Measurements from ENCODE around the gene GDPD1. TPM values are rescaled to one million over a fixed set of nuclear protein-coding genes. Genes with fewer than 3 reads are reported as not detected.

Gene GDPD1
- total RNA-seq, 2 donors from 2014 or later: 23.2 to 42.1 TPM

DNA sequence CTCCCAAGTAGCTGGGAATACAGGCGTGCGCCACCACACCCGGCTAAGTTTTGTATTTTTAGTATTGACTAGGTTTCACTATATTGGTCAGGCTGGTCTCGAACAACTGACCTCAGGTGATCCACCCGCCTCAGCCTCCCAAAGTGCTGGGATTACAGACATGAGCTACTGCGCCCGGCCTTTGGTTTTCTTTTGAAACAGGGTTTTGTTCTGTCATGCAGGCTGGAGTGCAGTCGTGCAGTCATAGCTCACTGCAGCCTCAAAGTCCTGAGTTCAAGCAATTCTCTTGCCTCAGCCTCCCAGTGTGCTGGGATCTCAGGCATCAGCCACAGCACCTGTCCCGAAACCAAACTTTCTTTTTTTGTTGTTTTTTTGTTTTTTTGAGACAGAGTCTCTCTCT is 39.7 kb upstream of the GDPD1 start:
- H3K36me3 Mint-ChIP-seq (ENCODE audit: low read depth): peaks cover 41% of the 10 kb centered on the region
- H3K4me1 Mint-ChIP-seq: no peaks in the 10 kb centered on the region
- Histone ChIP-seq H3K36me3 (ENCODE audit: control insufficient read depth, insufficient read depth, low read length) (peaks cover 8% of the 10 kb centered on the region), H3K27me3 (ENCODE audit: control insufficient read depth, insufficient read depth, low read length, poor library complexity, severe bottlenecking) (no peaks in the 10 kb centered on the region), H3K9me3 (ENCODE audit: control insufficient read depth, low read length) (no peaks in the 10 kb centered on the region), H3K4me3 (ENCODE audit: low read length) (no peak overlapping the region), H3K4me1 (ENCODE audit: control insufficient read depth, insufficient read depth, low read length) (no peaks in the 10 kb centered on the region), H3K27ac (ENCODE audit: low read depth, low read length) (no peak overlapping the region), H3K9ac (ENCODE audit: extremely low read depth, low read length, poor library complexity, severe bottlenecking) (no peak overlapping the region)
- H3K27ac Mint-ChIP-seq: no peak overlapping the region
- no peak overlapping the region for H3K4me3 Mint-ChIP-seq
- H3K27me3 Mint-ChIP-seq (ENCODE audit: insufficient read depth): no peaks in the 10 kb centered on the region
- TF ChIP-seq, protein P1, sequence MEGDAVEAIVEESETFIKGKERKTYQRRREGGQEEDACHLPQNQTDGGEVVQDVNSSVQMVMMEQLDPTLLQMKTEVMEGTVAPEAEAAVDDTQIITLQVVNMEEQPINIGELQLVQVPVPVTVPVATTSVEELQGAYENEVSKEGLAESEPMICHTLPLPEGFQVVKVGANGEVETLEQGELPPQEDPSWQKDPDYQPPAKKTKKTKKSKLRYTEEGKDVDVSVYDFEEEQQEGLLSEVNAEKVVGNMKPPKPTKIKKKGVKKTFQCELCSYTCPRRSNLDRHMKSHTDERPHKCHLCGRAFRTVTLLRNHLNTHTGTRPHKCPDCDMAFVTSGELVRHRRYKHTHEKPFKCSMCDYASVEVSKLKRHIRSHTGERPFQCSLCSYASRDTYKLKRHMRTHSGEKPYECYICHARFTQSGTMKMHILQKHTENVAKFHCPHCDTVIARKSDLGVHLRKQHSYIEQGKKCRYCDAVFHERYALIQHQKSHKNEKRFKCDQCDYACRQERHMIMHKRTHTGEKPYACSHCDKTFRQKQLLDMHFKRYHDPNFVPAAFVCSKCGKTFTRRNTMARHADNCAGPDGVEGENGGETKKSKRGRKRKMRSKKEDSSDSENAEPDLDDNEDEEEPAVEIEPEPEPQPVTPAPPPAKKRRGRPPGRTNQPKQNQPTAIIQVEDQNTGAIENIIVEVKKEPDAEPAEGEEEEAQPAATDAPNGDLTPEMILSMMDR (conservative IDR thresholded peaks at IDR 0.05): no peak
- no peaks in the 10 kb centered on the region for H3K9me3 Mint-ChIP-seq
- no peak for DNase-seq
- WGBS, 2 experiments (ENCODE audit: insufficient coverage in 1 of 2, insufficient read length in 1 of 2): 92 to 97% methylated on average over 7 to 9 of the region's 9 CpGs

DNA sequence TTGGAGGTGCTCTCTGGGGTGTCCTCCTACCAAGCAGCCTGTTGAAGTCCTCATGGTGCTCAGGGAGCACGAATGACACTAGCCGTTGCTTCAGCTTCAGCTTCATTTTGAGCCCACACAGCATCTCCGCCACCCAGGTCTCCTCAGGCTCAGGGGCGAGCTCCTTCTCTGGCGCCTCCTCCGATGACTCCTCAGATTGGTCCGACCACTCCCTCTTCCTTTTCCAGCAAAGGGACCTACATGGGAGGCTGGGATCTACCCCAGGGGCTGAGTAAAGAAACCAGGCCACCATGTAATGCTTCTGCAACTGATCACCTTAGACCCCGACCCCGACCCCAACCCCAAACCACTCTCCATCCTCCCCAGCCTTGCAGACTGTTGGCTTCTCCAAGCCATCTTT is 38.8 kb upstream of the GDPD1 start:
- no peak for DNase-seq
- 89 to 93% methylated on average over 8 to 9 of the region's 9 CpGs for WGBS, 2 experiments (ENCODE audit: insufficient coverage in 1 of 2, insufficient read length in 1 of 2)
- Histone ChIP-seq H3K27ac (ENCODE audit: low read depth, low read length) (no peak overlapping the region), H3K27me3 (ENCODE audit: control insufficient read depth, insufficient read depth, low read length, poor library complexity, severe bottlenecking) (no peaks in the 10 kb centered on the region), H3K4me3 (ENCODE audit: low read length) (no peak overlapping the region), H3K9me3 (ENCODE audit: control insufficient read depth, low read length) (no peaks in the 10 kb centered on the region), H3K9ac (ENCODE audit: extremely low read depth, low read length, poor library complexity, severe bottlenecking) (no peak overlapping the region), H3K4me1 (ENCODE audit: control insufficient read depth, insufficient read depth, low read length) (no peaks in the 10 kb centered on the region), H3K36me3 (ENCODE audit: control insufficient read depth, insufficient read depth, low read length) (peaks cover 15% of the 10 kb centered on the region)
- H3K9me3 Mint-ChIP-seq: no peaks in the 10 kb centered on the region
- no peaks in the 10 kb centered on the region for H3K4me1 Mint-ChIP-seq
- H3K27me3 Mint-ChIP-seq (ENCODE audit: insufficient read depth): no peaks in the 10 kb centered on the region
- H3K36me3 Mint-ChIP-seq (ENCODE audit: low read depth): peaks cover 40% of the 10 kb centered on the region
- TF ChIP-seq, protein P1 (conservative IDR thresholded peaks at IDR 0.05): no peak
- no peak overlapping the region for H3K4me3 Mint-ChIP-seq
- no peak overlapping the region for H3K27ac Mint-ChIP-seq

DNA sequence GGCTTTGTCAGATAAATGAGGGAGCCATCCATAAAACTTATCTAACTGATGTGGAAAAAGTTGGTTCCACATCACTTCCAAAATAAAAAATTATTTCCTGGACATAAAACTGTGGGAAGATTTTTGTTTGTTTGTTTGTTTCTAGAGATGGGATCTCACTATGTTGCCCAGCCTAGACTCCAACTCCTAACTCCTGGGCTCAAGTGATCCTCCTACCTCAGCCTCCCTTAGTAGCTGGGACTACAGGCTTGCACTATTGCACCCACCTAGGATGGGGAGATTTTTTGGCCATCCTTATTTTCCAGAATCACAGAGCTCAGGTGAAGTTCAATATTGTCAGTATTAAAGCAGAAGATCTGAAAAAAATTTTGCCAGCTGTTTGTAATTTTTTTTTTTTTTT is 34.3 kb upstream of the GDPD1 start:
- Histone ChIP-seq H3K9ac (ENCODE audit: extremely low read depth, low read length, poor library complexity, severe bottlenecking) (no peak overlapping the region), H3K4me3 (ENCODE audit: low read length) (no peak overlapping the region), H3K27ac (ENCODE audit: low read depth, low read length) (no peak overlapping the region), H3K4me1 (ENCODE audit: control insufficient read depth, insufficient read depth, low read length) (no peaks in the 10 kb centered on the region), H3K9me3 (ENCODE audit: control insufficient read depth, low read length) (no peaks in the 10 kb centered on the region), H3K27me3 (ENCODE audit: control insufficient read depth, insufficient read depth, low read length, poor library complexity, severe bottlenecking) (no peaks in the 10 kb centered on the region), H3K36me3 (ENCODE audit: control insufficient read depth, insufficient read depth, low read length) (peaks cover 38% of the 10 kb centered on the region)
- Mint-ChIP-seq H3K27ac (no peak overlapping the region), H3K36me3 (ENCODE audit: low read depth) (peaks cover 51% of the 10 kb centered on the region), H3K4me1 (no peaks in the 10 kb centered on the region), H3K9me3 (no peaks in the 10 kb centered on the region), H3K27me3 (ENCODE audit: insufficient read depth) (no peaks in the 10 kb centered on the region), H3K4me3 (no peak overlapping the region)
- TF ChIP-seq, protein P1 (conservative IDR thresholded peaks at IDR 0.05): no peak
- DNase-seq: no peak

Measured in endodermal cell (in vitro differentiated cells).